ENCODE results near the gene MINDY1.

GRCh38 chr1:150964164-150964489 lies 42.6 kb downstream of the MINDY1 start:
- TF ChIP-seq POLR2AphosphoS5 (IDR thresholded peaks at IDR 0.05; ENCODE audit: borderline replicate concordance, low read depth, low read length) = no peak
- TF ChIP-seq EZH2 (IDR thresholded peaks at IDR 0.05) = no peak
- no peak for TF ChIP-seq FOXP2 (optimal IDR thresholded peaks at IDR 0.05; ENCODE audit: control extremely low read depth, extremely low read length, insufficient read depth)

Data from SK-N-MC (cell line).